Adipocyte (in vitro differentiated cells): ENCODE measurements around the gene SLC35A5.

Experiments used
- DNase-seq: peaks from one replicate; pipeline ENCODE4 v3.0.0-alpha.2; 2015; ENCODE audit warnings: low read depth
- H3K27me3 ChIP-seq: replicated peaks from 2 replicates; pipeline ENCODE4 v1.7.0; 2013; ENCODE audit warnings: mild to moderate bottlenecking, low read length, moderate library complexity; ENCODE audit not compliant: control insufficient read depth, insufficient read depth
- H3K36me3 ChIP-seq: 2 replicates; pipeline ENCODE4 v1.7.0; 2013; ENCODE audit warnings: low read length, mild to moderate bottlenecking, moderate library complexity; ENCODE audit not compliant: control insufficient read depth, insufficient read depth, severe bottlenecking
- H3K4me1 ChIP-seq: 2 replicates; pipeline ENCODE4 v1.7.0; 2013; ENCODE audit warnings: mild to moderate bottlenecking, low read length, moderate library complexity; ENCODE audit not compliant: control insufficient read depth, insufficient read depth
- H3K4me3 ChIP-seq: 2 replicates; pipeline ENCODE4 v1.7.0; 2013; ENCODE audit warnings: mild to moderate bottlenecking, low read length, moderate library complexity
- H3K9ac ChIP-seq: 2 replicates; pipeline ENCODE4 v1.7.0; 2013; ENCODE audit warnings: mild to moderate bottlenecking, low read length, moderate library complexity
- H3K9me3 ChIP-seq: 2 replicates; pipeline ENCODE4 v1.7.0; 2013; ENCODE audit warnings: mild to moderate bottlenecking, low read length, moderate library complexity; ENCODE audit not compliant: control insufficient read depth

The SLC35A5 gene

DNA sequence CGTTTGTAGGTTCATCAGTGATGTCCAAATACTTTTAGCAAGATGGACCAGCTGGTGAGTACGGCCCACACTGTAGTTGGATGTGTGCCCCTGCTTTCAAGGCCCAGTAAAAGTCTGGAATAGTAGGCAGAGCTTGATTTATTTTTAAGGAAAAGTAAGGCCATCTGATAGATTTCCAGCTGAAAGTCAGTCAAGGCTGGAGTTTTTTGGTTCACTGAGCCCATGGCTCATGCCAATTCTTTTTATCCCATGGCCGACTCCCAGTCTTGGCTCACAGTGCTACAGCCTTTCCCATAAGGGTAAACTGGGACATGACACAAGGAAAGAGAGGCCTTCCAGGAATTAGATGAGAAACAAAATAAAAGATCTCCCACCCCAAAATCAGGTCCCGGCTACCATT lies 65.6 kb downstream of the SLC35A5 start:
- no peak for DNase-seq
- H3K9me3 ChIP-seq = no peaks in the 10 kb centered on the region

DNA sequence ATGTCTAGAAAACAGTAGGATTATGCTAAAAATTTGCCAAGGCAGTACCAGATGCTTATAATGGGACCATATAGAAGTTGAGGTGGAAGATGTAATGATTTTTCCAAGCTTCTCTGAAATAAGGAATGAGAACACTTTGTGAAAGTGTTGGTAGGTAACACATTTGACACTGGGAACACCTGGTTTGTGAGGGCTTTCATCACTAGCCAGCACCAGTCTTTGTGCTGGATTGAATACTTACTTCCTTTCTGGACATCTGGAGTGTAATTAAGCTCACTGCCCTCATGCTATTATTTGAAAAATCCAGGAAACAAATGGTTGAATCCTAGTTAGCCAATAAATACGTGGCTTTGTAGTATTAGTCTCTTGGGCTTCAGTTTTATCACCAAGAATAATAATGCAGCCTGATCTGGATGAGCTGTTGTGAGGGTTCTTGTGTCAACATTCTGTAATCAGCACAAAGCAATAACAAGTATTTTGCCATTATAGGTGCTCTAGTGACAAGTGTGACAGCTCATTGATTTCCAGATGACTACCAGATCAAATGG lies 66.1 kb downstream of the SLC35A5 start:
- Histone ChIP-seq H3K27me3 (no peaks in the 10 kb centered on the region), H3K4me3 (peak overlapping the region; percentile 28), H3K9ac (peak overlapping the region; percentile 61), H3K36me3 (peaks cover 92% of the 10 kb centered on the region), H3K4me1 (peaks cover 83% of the 10 kb centered on the region), H3K9me3 (no peaks in the 10 kb centered on the region)
- DNase-seq = no peak

More for the DNA sequence above, 65.6 kb downstream of the SLC35A5 start:
- H3K4me1 ChIP-seq = peaks cover 80% of the 10 kb centered on the region
- peak overlapping the region; percentile 61 for H3K9ac ChIP-seq
- peaks cover 91% of the 10 kb centered on the region for H3K36me3 ChIP-seq
- H3K4me3 ChIP-seq = peak overlapping the region; percentile 28
- no peaks in the 10 kb centered on the region for H3K27me3 ChIP-seq

DNA sequence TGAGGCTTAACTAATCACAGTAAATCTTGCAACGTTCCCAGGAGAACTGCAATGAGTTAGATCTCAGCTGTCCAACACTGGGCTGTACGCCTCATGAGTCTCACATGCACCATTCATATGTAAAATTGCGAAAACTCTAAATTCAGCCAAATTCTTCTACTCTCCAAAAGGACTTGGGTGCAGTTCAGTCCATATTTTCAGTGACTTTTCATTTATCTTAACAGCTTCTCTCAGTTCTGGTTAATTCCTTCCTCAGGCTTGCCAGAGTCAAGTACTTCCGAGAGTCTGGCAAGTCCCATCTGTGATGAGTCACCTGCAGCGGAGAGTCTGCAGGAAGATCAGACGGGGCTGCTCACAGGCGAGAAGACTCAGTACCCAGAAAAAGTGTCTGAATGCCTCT lies 67.6 kb downstream of the SLC35A5 start:
- DNase-seq = peak; percentile 89
- peaks cover 88% of the 10 kb centered on the region for H3K36me3 ChIP-seq

DNA sequence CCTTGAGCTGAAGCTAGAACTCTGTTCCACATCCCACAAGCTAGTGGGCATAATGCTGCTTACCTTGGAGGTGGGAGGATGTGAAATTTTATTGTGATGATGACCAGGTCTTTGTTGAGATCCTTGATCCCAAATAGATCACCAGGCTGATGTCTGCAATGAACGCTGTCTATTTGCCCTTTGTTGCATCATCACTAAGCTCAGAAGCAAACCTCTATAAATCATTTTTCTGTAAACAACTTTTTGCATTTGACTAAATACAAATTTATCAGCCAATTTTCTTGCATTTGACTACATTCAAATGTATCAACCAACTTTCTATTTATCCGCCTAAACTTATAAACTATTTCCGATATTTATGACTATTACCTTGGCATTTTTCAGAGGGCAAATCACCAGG lies 69.4 kb downstream of the SLC35A5 start:
- H3K9me3 ChIP-seq = no peaks in the 10 kb centered on the region
- peak overlapping the region; percentile 85 for H3K4me3 ChIP-seq
- peaks cover 83% of the 10 kb centered on the region for H3K36me3 ChIP-seq
- H3K9ac ChIP-seq = peak overlapping the region; percentile 96
- no peak for DNase-seq
- peaks cover 95% of the 10 kb centered on the region for H3K4me1 ChIP-seq
- no peaks in the 10 kb centered on the region for H3K27me3 ChIP-seq

More for the DNA sequence above, 67.6 kb downstream of the SLC35A5 start:
- H3K9me3 ChIP-seq = no peaks in the 10 kb centered on the region
- H3K4me1 ChIP-seq = peaks cover 84% of the 10 kb centered on the region
- peak overlapping the region; percentile 96 for H3K9ac ChIP-seq
- H3K4me3 ChIP-seq = peak overlapping the region; percentile 85
- H3K27me3 ChIP-seq = no peaks in the 10 kb centered on the region

DNA sequence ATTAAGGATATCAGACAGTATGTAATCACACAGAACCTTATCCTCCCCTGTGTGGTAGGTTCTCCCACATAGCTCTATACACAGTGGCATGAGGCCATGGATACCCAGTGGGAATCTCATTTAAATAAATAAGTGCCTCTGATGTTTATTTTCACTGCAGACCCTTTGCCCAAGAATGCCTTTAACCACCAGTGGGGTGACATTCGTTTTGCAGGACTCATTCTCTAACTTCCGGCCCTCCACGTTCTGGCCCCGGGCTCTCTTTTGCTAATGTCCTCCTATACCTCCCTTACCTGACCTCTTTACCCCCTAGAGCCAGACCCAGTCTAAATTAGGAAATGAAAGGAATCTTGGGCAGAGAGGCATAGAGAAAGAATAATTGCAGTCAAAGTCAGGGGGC lies 70.8 kb downstream of the SLC35A5 start:
- peaks cover 83% of the 10 kb centered on the region for H3K36me3 ChIP-seq
- H3K9me3 ChIP-seq = no peaks in the 10 kb centered on the region
- peak overlapping the region; percentile 85 for H3K4me3 ChIP-seq
- peaks cover 81% of the 10 kb centered on the region for H3K4me1 ChIP-seq
- H3K27me3 ChIP-seq = no peaks in the 10 kb centered on the region
- DNase-seq = no peak
- H3K9ac ChIP-seq = peak overlapping the region; percentile 96

DNA sequence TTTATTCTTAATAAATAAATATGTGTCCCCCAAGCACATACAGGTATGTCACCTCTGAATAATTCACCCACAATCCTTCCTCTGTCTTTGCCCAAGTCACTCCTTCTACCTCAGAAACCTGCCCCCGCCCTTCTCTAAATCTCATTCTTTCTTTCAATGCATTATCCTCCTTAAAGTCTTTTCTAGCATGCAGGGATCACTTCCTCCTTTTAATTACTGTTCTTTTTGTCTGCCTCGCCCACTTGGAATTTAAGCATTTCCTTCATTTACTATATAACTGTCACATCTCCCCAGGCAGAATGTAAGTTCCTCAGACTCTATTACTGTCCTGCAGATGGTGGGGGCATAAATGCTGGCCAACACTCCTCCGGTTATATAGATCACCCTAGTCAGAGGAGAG lies 71.3 kb downstream of the SLC35A5 start:
- DNase-seq = no peak
- Histone ChIP-seq H3K36me3 (peaks cover 83% of the 10 kb centered on the region), H3K9me3 (no peaks in the 10 kb centered on the region), H3K9ac (peak overlapping the region; percentile 96), H3K4me1 (peaks cover 75% of the 10 kb centered on the region), H3K27me3 (no peaks in the 10 kb centered on the region), H3K4me3 (peak overlapping the region; percentile 85)

DNA sequence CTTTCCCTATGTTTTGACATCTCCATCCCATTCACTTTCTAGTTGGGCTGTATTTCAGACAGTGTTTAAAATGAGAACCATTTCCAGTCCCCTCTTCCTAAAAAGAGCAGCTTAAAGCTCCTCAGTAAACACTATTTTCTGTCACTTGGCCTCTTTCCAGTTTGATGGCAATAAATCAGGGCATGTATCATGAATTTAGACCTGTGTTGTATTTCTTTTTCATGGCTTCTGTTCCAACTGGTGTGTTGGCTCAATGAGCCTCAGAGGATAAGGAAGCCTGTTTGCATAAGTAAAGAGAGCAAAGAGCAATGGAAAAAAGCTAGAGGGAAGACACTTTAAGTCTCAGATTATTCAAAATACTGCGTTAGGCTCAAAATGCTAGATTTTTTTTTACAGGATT lies 71.9 kb downstream of the SLC35A5 start:
- Histone ChIP-seq H3K27me3 (no peaks in the 10 kb centered on the region), H3K4me3 (peak overlapping the region; percentile 85), H3K36me3 (peaks cover 78% of the 10 kb centered on the region), H3K4me1 (peaks cover 70% of the 10 kb centered on the region), H3K9ac (peak overlapping the region; percentile 96), H3K9me3 (no peaks in the 10 kb centered on the region)
- no peak for DNase-seq

DNA sequence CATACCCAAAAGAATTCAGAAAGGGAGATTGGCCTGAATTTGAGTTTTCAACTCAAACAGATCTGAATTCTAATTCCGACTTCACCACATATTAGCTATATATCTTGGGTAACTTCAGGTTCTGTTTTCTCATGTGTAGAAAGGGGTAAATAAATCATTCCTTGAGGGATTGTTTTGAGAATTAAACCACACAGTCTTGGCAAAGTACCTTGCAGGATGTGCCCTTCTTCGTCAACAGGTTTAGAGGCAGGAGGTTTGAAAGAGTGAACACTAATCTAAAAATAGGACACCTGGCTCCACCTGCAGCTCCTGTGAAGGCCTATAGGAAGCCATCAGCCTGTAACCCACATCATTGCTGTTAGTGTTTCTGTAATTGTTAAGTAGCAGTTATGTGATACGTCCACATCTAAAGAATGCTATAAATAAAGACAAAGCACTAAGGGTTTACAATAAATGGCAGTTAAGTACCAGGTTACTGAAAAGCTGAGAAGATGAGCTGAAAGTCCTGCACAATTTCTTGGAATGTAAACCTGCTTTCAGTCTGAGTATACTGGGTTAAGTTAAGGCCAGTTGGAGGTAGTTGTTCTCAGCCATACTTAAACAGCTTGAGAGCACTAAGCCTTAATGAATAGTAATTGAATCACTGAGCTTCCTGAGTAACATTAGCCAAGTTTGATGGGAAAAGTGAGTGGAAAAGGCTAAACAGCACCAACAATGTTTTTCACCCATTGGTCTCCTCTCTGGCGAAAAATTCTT lies 73.1 kb downstream of the SLC35A5 start:
- Histone ChIP-seq H3K4me1 (peaks cover 61% of the 10 kb centered on the region), H3K9ac (peak overlapping the region; percentile 96), H3K27me3 (no peaks in the 10 kb centered on the region), H3K4me3 (peak overlapping the region; percentile 85), H3K9me3 (no peaks in the 10 kb centered on the region), H3K36me3 (peaks cover 71% of the 10 kb centered on the region)
- DNase-seq = no peak
